Measurements from ENCODE around the gene MPZL1.

DNA sequence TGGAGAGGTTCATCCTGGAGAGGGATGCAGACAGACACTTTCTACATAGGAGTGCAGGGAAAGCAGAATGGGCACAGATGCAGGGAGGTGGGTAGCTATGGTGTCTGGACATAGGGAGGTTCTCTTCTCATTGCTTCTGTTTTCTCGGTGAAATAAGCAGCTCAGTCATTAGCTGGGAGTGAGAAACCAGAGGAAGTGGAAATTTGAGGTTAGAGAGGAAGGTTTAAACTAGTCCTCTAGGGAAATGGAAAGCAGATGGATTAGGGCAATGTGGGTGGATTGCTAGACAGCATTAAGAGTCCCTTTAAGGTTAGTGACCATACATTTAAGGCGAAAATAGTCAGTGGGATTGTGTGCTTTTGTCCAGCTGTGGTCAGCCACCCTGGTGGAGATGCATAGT is 39.6 kb downstream of the MPZL1 start:
- no peak for TF ChIP-seq CTCF (IDR thresholded peaks at IDR 0.05; ENCODE audit: extremely low read depth in 1 of 2, insufficient read depth in 1 of 2, low read depth in 1 of 2, low read length in 2 of 2)
- no peak for TF ChIP-seq FOS (IDR thresholded peaks at IDR 0.05; ENCODE audit: borderline replicate concordance, insufficient read depth, low read length)
- TF ChIP-seq POLR2AphosphoS5 (IDR thresholded peaks at IDR 0.05; ENCODE audit: insufficient read depth, low read depth, low read length) = no peak
- TF ChIP-seq EZH2 (IDR thresholded peaks at IDR 0.05; ENCODE audit: borderline replicate concordance, low read depth, low read length, severe bottlenecking) = no peak
- TF ChIP-seq POLR2A (IDR thresholded peaks at IDR 0.05; ENCODE audit: low read depth, low read length) = no peak
- TF ChIP-seq JUN (IDR thresholded peaks at IDR 0.05; ENCODE audit: borderline replicate concordance, insufficient read depth, insufficient read length, low read depth) = no peak
- no peak for TF ChIP-seq MAX (IDR thresholded peaks at IDR 0.05; ENCODE audit: insufficient read depth, insufficient read length)
- TF ChIP-seq GATA2 (IDR thresholded peaks at IDR 0.05; ENCODE audit: insufficient read depth, insufficient read length, low read depth, low read length) = no peak
- no peak for TF ChIP-seq MYC (IDR thresholded peaks at IDR 0.05; ENCODE audit: low read depth, low read length)
